NCI-H1092 (cell line): Measurements from ENCODE around the gene MGAT4D.
"Not testable (repeated sequence)": the region's sequence is repeated elsewhere in the genome, so short reads cannot be mapped to it uniquely, and the experiment has no call there.

Experiments
- DNase-seq: peaks from one replicate; lab custom pipeline; 2025; lab: John Stamatoyannopoulos, UW

MGAT4D gene

DNA sequence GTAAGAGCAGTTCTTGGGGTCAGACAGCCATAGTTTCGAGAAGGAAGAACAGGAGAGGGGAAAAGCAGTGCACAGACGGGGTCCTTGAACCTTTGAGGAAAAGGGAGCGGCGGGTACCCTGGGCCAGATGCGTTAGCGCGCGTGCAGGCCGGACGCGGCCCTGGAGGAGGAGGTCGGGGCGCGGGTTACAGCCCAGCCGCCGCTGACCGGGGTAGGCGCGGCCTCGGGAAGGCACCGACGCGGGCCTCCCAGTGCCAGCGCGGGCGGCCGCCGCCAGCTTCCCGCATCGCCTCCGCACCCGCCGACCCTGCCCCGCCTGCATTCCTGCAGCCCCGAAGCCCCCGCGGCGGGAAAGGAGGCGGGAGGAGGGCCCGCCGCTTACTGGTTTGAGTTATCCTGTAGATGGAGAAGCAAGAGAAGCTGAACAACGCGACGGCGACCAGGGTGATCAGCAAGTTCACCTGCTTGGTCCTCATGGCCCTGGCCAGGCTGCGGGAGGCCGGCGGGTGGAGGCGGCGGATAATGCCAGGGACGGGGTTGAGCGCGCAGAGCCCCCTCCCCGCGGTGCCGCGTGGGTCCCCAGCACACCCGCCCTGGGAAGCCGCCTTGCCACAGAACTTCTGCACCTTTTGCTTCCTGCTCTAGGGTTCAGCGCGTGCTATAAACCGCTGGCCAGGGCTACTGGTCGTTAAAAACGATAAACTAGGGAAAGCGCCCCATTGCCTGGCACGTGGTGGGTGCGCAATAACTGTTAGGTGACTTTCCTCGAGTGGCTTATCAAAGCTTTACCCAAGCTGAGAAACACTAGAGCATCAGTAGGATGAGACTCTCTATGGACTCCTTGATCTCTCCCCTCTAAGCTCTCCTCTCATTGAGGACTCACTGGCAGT is at the start of gene MGAT4D:
MGAT4D (minus strand) TSS at position 547 of the 890 bp plus-strand sequence; CDS start at position 476, 71 bp downstream.
- DNase-seq, result no peak

- DNase-seq, result no peak
These were observed 35.9 kb upstream of the MGAT4D start for GRCh38 chr4:140533951-140534480.

DNA sequence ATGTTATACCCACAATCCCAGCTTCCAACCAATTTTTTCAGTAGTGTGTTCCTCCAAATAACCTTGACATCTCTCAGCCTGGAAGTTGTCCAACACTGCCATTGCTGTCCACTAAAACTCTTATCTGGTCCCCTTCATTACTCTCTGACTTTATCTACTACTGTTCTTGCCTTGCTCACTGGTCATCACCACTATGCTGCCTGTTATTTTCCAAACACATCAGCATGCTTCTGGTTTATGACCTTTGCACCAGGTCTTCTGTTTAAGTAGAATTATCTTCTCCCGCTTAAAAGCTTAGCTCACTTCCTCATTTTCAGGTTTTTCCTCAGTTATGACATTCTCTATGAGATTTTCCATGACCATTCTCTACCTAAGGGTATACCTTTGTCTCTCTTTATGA is 31.3 kb upstream of the MGAT4D start:
- no peak for DNase-seq

DNA sequence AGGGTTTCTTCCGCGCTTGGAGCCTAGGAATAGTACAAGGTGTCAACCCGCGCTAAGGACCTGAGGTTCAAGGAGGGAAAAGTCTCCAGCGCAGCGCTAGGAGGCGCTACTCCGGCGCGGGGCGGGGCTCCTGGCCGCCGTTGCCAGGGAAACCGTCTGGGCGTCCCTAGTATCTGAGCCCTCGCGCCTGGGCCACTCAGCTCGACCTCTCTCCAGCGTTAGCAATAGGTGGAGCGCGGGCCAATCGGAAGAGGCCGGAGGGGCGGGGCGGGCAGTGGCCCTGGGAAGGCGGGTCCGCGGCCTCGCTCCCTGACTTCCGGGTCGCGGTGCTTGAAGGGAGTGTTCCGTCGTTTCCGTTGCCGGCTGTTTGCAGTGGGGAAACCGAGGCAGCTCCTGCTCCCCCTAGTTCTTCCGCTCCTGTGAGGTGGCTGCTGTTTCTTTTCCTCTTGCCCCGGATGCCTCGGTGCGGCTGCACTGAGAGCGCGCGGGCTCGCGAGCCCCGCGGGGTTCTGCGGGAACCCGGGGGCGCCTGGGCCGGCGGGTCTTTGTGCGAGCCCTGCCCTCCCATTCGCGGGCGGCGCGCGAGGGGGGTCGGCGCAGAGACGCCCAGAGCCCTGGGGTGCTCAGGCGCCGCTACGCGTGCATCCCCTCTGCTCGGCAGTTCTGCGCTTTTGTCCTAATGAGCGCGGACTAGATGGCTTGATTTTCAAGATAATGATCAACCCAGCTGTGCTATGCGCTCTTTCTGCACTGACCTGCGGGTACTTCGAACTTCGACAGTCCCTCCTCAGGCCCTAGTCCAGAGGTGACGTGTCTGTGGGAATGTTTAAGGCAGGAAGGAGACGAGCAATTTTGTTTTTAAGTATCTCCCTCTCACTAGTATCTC is 26.0 kb upstream of the MGAT4D start, which contains the start of gene ELMOD2:
ELMOD2 (plus strand) TSS at position 312 of the 886 bp plus-strand sequence. CDS start 1,261 bp downstream, outside the sequence.
- peak; percentile 98 for DNase-seq

- DNase-seq, result no peak
These were observed 25.3 kb upstream of the MGAT4D start for GRCh38 chr4:140523370-140523856.

GRCh38 chr4:140515423-140515822 is 17.3 kb upstream of the MGAT4D start:
- no peak for DNase-seq

- DNase-seq, result not testable (repeated sequence)
These were observed 15.7 kb upstream of the MGAT4D start for GRCh38 chr4:140513765-140514164.

GRCh38 chr4:140504261-140504660 is 6.2 kb upstream of the MGAT4D start:
- no peak for DNase-seq

- no peak for DNase-seq
These were observed 1.3 kb upstream of the MGAT4D start for GRCh38 chr4:140499391-140499790.

- no peak for DNase-seq
These were observed 717 bp downstream of the MGAT4D start for GRCh38 chr4:140497405-140497746.

DNA sequence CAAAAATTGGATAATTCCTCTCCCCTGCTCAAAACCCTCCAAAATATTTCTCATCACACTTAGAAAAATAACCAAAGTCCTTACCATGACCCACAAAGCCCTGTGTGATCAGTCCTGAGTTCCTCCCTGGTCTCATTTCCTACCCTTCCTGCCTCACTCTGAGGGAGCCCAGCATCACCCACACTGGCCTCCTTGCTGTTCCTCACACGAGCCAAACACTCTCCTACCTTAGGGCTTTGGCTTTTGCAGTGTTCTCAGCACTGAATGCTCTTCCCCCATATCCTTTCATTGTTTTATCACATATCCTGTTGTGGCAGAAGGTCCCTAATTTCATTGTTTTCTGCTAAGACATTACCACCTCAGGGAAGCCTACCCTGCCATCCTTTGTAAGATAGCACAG is 12.2 kb downstream of the MGAT4D start:
- DNase-seq, result no peak

DNA sequence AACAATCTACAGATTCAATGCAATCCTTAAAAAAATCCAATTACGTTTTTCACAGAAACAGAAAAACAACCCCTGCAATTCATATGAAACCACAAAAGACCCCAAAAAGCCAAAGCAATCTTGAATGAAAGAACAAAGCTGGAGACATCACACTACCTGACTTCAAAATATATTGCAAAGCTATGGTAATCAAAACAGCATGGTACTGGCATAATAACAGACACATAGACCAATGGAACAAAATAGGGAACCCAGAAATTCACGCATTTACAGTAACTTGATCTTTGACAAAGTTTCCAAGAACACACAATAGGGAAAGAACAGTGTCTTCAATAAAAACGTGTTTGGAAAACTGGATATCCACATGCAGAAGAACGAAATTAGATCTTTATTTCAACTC is 14.6 kb downstream of the MGAT4D start:
- no peak for DNase-seq

- DNase-seq, result no peak
These were observed 25.9 kb downstream of the MGAT4D start for GRCh38 chr4:140472156-140472555.

- DNase-seq, result no peak
These were observed 28.0 kb downstream of the MGAT4D start for GRCh38 chr4:140469791-140470733.

DNA sequence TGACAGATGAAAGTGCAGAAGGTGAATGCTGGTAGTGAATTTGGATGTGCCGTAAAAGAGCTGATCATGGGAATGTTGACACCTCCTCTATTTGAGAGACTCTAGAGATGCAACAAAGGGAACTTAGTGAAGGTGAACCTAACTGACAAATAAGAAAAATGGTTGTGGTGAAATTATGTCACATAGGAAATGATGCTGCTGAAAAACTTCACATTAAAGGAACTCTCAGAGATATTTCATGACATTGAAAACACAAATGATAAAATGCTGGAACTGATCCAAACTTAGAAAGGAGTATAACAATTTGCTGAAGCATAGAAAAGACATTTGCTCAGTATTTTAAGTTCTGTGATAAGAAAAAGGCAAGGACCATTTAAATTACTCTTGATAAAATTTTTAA is 31.9 kb downstream of the MGAT4D start:
- DNase-seq, result no peak

DNA sequence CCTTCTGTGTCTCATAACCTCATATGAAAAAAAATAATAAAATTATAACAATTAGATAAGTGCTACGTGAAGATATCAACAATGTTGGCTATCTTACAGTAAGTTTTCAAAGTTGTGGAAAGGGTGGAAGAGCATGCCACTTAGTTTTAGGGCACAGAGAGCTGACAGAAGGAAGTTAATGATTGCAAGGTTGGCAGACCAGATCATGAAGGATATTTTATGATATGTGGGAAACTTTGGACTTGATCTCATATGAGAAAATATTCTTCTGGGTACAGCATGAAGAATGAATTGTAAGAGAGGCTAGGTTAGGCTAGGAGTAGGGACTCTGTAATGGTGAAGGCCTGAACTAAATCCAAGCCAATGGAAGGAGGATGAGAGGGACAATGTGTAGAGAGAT is 34.5 kb downstream of the MGAT4D start:
- DNase-seq, result no peak

GRCh38 chr4:140463182-140463581 is 34.9 kb downstream of the MGAT4D start:
- DNase-seq, result no peak

- no peak for DNase-seq
These were observed 47.7 kb downstream of the MGAT4D start for GRCh38 chr4:140450352-140450751.

DNA sequence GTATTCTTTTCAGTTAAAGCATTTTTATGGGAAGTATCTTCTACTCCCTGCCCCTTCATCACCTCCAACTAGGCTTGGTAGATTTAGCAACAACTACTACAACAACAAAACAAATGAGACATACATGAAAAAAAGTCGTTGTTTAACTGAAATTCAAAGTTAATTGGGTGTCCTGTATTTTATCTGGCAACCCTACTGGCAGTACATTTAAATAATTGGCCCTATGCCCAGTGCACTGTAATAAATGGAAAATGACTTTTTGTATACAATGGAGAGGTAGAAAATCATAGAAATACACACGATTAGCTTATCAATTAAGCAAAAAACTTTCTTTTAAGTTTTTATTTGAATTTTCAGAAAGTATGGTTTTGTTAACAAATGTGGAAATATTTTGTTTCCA is 49.3 kb downstream of the MGAT4D start:
- DNase-seq, result no peak

DNA sequence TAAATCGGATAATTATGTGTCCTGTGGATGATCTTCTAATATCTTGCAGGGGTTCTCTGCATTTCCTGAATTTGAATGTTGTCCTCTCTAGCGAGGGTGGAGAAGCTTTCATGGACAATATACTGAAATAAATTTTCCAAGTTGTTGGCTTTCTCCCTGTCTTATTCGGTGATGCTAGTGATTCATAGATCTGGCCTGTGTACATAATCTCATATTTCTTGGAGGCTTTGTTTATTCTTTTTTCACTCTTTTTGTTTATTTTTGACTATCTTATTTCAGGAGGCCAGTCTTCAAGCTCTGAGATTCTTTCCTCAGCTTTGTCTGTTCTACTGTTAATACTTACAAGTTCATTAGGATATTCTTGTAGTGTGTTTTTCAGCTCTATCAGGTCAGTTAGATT is 49.9 kb downstream of the MGAT4D start:
- no peak for DNase-seq

DNA sequence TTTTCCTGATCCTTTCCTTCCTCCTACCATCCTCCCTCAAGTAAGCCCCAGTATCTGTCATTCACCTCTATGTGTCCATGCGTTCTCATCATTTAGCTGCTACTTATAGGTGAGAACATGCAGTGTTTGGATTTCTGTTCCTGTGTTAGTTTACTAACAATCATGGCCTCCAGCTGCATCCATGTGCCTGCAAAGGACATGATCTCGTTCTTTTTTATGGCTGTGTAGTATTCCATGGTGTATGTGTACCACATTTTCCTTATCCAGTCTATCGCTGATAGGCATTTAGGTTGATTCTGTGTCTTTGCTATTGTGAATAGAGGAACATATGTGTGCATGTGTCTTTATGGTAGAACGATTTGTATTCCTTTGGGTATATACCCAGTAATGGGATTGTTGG is 53.7 kb downstream of the MGAT4D start:
- not testable (repeated sequence) for DNase-seq
